Loucy (cell line): ENCODE results near the gene ZBTB16.

Source experiments
- H2AFZ ChIP-seq: fragments of 200-600 bp; sonication (generic); 2 replicates; pipeline ENCODE4 v1.6.0; 2016; ENCODE audit warnings: antibody characterized with exemption, mild to moderate bottlenecking, low read length, moderate library complexity
- H3F3A ChIP-seq: fragments of 200-600 bp; 2 replicates; pipeline ENCODE4 v1.6.0; 2016; ENCODE audit warnings: antibody characterized with exemption, low read depth, mild to moderate bottlenecking
- H3K27me3 ChIP-seq: fragments of 200-600 bp; sonication (generic); 2 replicates; pipeline ENCODE4 v1.6.1; 2014; ENCODE audit warnings: low read length, mild to moderate bottlenecking; ENCODE audit not compliant: insufficient read depth, poor library complexity, severe bottlenecking
- H3K36me3 ChIP-seq: fragments of 200-600 bp; sonication (generic); 2 replicates; pipeline ENCODE4 v1.6.1; 2016; ENCODE audit warnings: low read length; ENCODE audit not compliant: insufficient read depth
- H3K4me1 ChIP-seq: fragments of 200-600 bp; sonication (generic); 2 replicates; pipeline ENCODE4 v1.5.1; 2014; ENCODE audit warnings: low read length, mild to moderate bottlenecking; ENCODE audit not compliant: insufficient read depth, poor library complexity, severe bottlenecking
- H3K4me2 ChIP-seq: fragments of 200-600 bp; sonication (generic); 2 replicates; pipeline ENCODE4 v1.6.0; 2014; ENCODE audit warnings: antibody characterized with exemption, low read length, low read depth, mild to moderate bottlenecking; ENCODE audit not compliant: poor library complexity, severe bottlenecking
- H3K4me3 ChIP-seq: fragments of 200-600 bp; sonication (generic); 2 replicates; pipeline ENCODE4 v1.5.1; 2014; ENCODE audit warnings: low read length, mild to moderate bottlenecking, mixed read lengths; ENCODE audit not compliant: poor library complexity, severe bottlenecking
- H3K79me2 ChIP-seq: fragments of 200-600 bp; sonication (generic); 2 replicates; pipeline ENCODE4 v1.6.1; 2014; ENCODE audit warnings: low read length; ENCODE audit not compliant: insufficient read depth
- H3K9ac ChIP-seq: fragments of 200-600 bp; sonication (generic); 2 replicates; pipeline ENCODE4 v1.6.0; 2014; ENCODE audit warnings: mild to moderate bottlenecking, low read depth, low read length, moderate library complexity; ENCODE audit not compliant: poor library complexity, severe bottlenecking
- H3K9me2 ChIP-seq: fragments of 200-600 bp; sonication (generic); replicated peaks from 2 replicates; pipeline ENCODE4 v1.6.1; 2016; ENCODE audit warnings: low read depth, low read length, mixed read lengths
- H3K9me3 ChIP-seq: fragments of 200-600 bp; sonication (generic); 2 replicates; pipeline ENCODE4 v1.6.1; 2014; ENCODE audit warnings: mild to moderate bottlenecking, antibody characterized with exemption, low read length, low read depth; ENCODE audit not compliant: insufficient read depth
- H4K20me1 ChIP-seq: fragments of 200-600 bp; sonication (generic); 2 replicates; pipeline ENCODE4 v1.6.0; 2014; ENCODE audit warnings: antibody characterized with exemption, low read length, mild to moderate bottlenecking; ENCODE audit not compliant: insufficient read depth, poor library complexity, severe bottlenecking
- CTCF ChIP-seq: fragments of 200-600 bp; sonication (generic); conservative IDR thresholded peaks from 2 replicates; pipeline ENCODE4 v1.5.1; 2014; ENCODE audit warnings: mild to moderate bottlenecking, antibody characterized with exemption, low read length
- EZH2phosphoT487 ChIP-seq: fragments of 200-600 bp; IDR thresholded peaks from 2 replicates; pipeline ENCODE4 v1.6.1; 2018; ENCODE audit warnings: antibody characterized with exemption, mild to moderate bottlenecking, moderate library complexity, borderline replicate concordance

Gene ZBTB16

GRCh38 chr11:114209904-114210303 lies 150.4 kb downstream of the ZBTB16 start:
- Histone ChIP-seq H3K4me3 (no peak overlapping the region), H3F3A (no peaks in the 10 kb centered on the region), H3K9ac (peak overlapping the region; percentile 46), H3K27me3 (no peaks in the 10 kb centered on the region), H3K9me3 (no peaks in the 10 kb centered on the region), H4K20me1 (no peaks in the 10 kb centered on the region), H3K4me1 (peaks cover 59% of the 10 kb centered on the region), H3K79me2 (no peaks in the 10 kb centered on the region), H3K4me2 (no peak overlapping the region), H3K36me3 (no peaks in the 10 kb centered on the region), H2AFZ (no peak overlapping the region), H3K9me2 (no peaks in the 10 kb centered on the region)
- TF ChIP-seq EZH2phosphoT487 = no peak
- no peak for TF ChIP-seq CTCF

- Histone ChIP-seq H3K4me3 (no peak overlapping the region), H3K9me2 (no peaks in the 10 kb centered on the region), H3K9ac (no peak overlapping the region), H3K9me3 (no peaks in the 10 kb centered on the region), H4K20me1 (no peaks in the 10 kb centered on the region), H3F3A (no peaks in the 10 kb centered on the region), H2AFZ (no peak overlapping the region), H3K27me3 (no peaks in the 10 kb centered on the region), H3K4me1 (peaks cover 69% of the 10 kb centered on the region), H3K36me3 (no peaks in the 10 kb centered on the region), H3K4me2 (no peak overlapping the region), H3K79me2 (no peaks in the 10 kb centered on the region)
- TF ChIP-seq EZH2phosphoT487 (no peak), CTCF (no peak)
Observed at GRCh38 chr11:114211444-114212121, 152.1 kb downstream of the ZBTB16 start.

GRCh38 chr11:114213622-114214021 lies 154.1 kb downstream of the ZBTB16 start:
- H3K4me3 ChIP-seq = no peak overlapping the region
- H2AFZ ChIP-seq = no peak overlapping the region
- no peaks in the 10 kb centered on the region for H3K9me3 ChIP-seq
- peaks cover 69% of the 10 kb centered on the region for H3K4me1 ChIP-seq
- no peaks in the 10 kb centered on the region for H3K36me3 ChIP-seq
- H3F3A ChIP-seq = no peaks in the 10 kb centered on the region; the same call in 1 of the 2 replicates
- H4K20me1 ChIP-seq = no peaks in the 10 kb centered on the region
- no peak for TF ChIP-seq CTCF
- TF ChIP-seq EZH2phosphoT487 = no peak
- H3K27me3 ChIP-seq = no peaks in the 10 kb centered on the region
- H3K9ac ChIP-seq = no peak overlapping the region
- no peak overlapping the region for H3K4me2 ChIP-seq
- no peaks in the 10 kb centered on the region for H3K9me2 ChIP-seq
- H3K79me2 ChIP-seq = no peaks in the 10 kb centered on the region
